Caki2 (cell line): ENCODE results near the gene UBP1. TPM values are rescaled to one million over a fixed set of nuclear protein-coding genes. Genes with fewer than 3 reads are reported as not detected.
"Not testable (repeated sequence)": the region's sequence is repeated elsewhere in the genome, so short reads cannot be mapped to it uniquely, and the experiment has no call there.

Experiments
- DNase-seq: peaks from one replicate; pipeline ENCODE4 v3.0.0-alpha.2; 2015; ENCODE audit warnings: low read depth
- in situ Hi-C: cut with HindIII; loops from 2 replicates; pipeline ENCODE4 v1.10.0; 2016; ENCODE audit warnings: low sequenced_read_pairs, low pct_unique_long_range_greater_than_20kb, mixed read lengths
- total RNA-seq: library from RNA; depleted of rRNA; stranded (reverse); fragments of >200 nt; shearing (Covaris generic); gene quantifications from 2 replicates; pipeline ENCODE4 v1.2.3, GENCODE V29; 2014; ENCODE audit warnings: low replicate concordance

Gene UBP1
- total RNA-seq, 1 experiment from 2014 or later = 25.9 TPM

- DNase-seq = no peak
- in situ Hi-C loops = no loop called here
These were observed 1.2 kb downstream of the UBP1 start for GRCh38 chr3:33438881-33439545.

- DNase-seq = peak; percentile 20
- in situ Hi-C loops = no loop called here
These were observed 1.9 kb downstream of the UBP1 start for GRCh38 chr3:33438284-33438668.

DNA sequence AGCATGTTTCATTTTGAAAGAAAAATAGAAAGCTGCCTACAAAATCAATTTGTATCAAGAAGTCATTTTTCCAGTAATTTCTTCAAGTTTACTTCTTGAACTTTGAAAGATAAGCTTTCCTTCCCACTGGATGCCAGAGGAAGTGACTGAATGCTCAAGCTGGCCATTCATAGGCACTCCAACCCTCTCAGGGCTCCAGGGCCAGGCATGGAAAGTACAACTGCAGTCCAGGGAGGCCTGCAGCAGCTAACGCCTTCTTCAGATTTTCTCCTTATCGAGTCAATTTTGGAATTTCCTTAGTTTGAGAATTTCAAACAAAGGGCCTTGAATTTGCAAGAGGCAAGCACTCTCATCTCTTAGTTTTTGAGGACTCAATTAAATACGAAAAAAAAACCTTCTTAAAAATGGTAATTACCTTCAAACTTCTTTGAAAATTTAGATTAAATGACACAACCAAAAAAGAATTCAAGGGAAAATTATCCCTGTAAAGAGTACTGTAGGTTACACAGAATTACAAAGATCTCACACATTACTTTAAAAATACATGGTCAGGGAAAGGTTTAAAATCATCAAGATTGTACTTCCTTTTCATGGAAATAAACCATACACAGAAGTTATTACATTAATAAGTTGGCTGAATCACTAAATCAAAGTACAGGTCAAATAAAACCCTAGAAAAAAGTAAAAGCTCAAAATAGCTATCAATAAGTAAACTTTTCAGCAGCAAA, 2.5 kb downstream of the UBP1 start:
- in situ Hi-C loops = no loop called here
- DNase-seq = no peak

- in situ Hi-C loops = no loop called here
- no peak for DNase-seq
These were observed 6.4 kb downstream of the UBP1 start for GRCh38 chr3:33433843-33434242.

GRCh38 chr3:33430571-33430970, 9.6 kb downstream of the UBP1 start:
- DNase-seq = no peak
- in situ Hi-C loops = no loop called here

- in situ Hi-C loops = no loop called here
- no peak for DNase-seq
These were observed 10.1 kb downstream of the UBP1 start for GRCh38 chr3:33430061-33430460.

DNA sequence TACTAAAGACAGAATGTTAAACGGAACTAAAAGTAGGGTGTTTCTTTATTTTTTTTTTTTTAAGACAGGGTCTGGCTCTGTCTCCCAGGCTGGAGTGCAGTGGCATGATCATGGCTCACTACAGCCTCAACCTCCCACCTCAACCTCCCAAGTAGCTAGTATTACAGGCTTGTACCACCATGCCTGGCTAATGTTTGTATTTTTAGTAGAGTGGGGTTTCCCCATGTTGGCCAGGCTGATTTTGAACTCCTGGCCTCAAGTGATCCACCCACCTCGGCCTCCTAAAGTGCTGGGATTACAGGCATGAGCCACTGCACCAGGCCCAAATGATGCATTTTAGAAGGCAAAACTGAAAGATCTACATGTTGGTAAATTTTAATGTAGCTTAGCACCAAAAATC, 10.9 kb downstream of the UBP1 start:
- DNase-seq, in situ Hi-C loops: not testable (repeated sequence)

DNA sequence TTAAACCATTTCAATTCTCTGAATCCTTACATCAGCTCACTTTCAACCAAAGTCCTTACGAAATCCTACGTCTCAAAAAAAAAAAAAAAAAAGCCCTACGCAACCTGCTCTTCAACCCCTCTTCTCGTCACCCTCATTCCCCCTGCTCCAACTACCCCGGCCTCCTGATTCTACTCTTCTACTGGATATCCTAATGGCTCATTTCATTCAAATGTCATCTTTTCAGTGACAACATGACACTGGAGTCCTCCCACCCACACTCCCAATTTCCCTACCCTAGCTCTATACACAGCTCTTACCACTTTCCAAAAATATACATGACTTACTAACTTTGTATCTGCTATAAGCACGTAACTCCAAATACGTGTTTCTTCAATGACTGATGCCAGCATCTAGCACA, 11.5 kb downstream of the UBP1 start:
- in situ Hi-C loops = no loop called here
- DNase-seq = no peak

- no peak for DNase-seq
- in situ Hi-C loops = no loop called here
These were observed 13.4 kb downstream of the UBP1 start for GRCh38 chr3:33426630-33427317.

GRCh38 chr3:33426068-33426467, 14.1 kb downstream of the UBP1 start:
- no peak for DNase-seq
- in situ Hi-C loops = no loop called here

GRCh38 chr3:33425453-33425852, 14.8 kb downstream of the UBP1 start:
- in situ Hi-C loops = no loop called here

DNA sequence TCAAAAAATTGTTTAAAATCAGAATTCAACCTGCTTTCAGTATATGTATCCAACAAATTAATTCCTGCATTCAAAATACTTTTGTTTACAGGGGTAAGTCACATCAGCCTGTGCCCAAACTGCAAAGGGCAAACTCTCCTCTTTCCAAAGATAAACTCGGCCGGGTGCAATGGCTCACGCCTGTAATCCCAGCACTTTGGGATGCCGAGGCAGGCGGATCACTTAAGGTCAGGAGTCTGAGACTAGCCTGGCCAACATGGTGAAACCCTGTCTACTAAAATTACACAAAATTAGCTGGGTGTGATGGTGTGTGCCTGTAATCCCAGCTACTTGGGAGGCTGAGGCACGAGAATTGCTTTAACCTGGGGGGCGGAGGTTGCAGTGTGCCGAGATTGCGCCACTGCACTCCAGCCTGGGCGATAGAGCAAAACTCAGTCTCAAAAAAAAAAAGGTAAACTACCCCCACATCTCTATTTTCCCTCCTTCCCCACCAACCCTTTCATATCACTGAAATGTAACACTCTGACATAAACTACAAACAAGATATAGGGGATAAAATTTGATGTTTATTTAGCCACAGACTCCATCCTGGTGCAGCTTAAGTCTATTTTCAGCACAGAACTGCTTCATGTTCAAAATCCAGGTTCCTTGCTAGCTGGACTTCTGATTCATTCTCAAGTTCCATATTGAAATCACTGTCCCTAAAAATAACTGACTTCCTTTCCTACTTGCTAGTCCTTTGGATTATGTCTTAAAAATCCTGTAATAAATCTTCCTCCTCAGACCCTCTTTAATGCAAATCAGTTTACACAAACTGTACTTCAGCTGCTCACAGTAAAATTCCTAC, 15.4 kb downstream of the UBP1 start:
- in situ Hi-C loops = no loop called here
- no peak for DNase-seq

More at GRCh38 chr3:33425453-33425852, 14.8 kb downstream of the UBP1 start:
- DNase-seq = no peak

DNA sequence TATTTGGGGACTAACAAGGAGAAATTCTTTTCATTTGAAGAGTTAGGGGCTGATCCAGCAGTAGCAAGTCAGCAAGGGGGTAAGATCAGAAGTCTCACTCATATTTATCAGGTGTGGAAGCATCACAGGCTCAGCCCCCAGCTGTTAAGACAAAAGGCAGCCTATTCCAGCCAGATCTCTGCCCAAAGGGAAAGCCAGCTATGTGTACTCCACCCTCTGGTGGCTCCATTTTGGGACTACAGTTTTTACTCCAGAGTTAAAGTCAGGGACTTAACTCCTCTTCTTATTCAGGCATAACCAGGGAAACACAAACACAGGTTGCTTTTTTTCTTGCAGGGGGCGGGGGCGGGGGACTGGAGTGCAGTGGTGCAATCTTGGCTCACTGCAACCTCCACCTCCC, 19.2 kb downstream of the UBP1 start:
- no peak for DNase-seq
- in situ Hi-C loops = no loop called here

DNA sequence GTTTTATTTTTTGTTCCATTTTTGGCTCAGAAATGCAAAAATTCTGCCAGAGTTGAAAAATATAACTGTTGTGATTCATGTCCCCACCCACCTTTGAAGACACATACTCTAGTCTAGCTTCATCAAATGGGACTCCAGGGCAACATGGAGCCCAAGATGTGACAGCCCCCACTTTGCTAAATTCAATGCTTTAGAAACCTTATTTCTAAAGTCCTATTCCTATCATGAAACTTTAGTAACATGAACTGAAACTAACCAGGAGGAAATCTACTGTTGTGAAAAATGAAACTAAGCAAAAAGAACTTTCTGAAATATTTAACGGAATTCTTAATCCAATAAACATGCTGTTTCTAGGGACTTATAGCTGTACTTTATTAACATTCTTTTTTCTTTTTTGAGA, 20.3 kb downstream of the UBP1 start:
- in situ Hi-C loops = no loop called here
- no peak for DNase-seq

DNA sequence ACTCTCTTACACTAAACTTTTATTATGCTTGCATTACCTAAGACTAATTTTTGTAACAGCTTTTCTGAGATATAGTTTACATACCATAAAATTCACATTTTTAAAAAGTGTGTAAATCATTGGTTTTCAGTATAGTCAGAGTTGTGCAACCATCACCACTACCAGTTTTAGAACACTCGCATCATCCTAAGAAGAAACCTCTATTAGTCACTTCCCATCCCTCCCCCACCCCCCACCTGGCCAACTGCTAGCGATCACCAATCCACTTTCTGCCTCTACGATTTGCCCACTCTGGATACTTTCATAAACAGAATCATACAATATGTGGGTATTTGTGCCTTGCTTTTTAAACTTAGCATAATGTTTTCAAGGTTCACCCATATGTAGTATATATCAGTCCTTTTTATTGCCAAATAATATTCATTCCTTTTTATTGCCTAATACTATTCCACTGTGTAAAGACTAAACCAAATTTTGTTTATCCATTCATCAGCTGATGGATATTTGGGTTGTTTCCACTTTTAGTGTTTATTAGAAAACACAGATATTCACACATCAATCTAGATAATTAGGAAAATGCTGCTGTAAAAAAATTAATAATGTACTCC, 23.0 kb downstream of the UBP1 start:
- no peak for DNase-seq
- in situ Hi-C loops = no loop called here

DNA sequence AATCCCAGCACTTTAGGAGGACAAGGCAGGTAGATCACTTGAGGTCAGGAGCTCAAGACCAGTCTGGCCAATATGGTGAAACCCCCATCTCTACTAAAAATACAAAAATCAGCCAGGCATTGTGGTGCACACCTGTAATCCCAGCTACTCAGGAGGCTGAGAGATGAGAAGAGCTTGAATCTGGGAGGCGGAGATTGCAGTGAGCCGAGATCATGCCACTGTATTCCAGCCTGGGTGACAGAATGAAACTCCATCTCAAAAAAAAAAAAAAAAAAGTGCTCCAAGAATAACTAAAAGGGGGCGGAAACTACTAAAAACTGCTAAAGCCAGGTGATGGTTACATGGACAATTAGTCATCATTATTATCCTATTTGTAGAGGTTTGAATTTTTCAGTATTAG, 29.4 kb downstream of the UBP1 start:
- DNase-seq, in situ Hi-C loops: not testable (repeated sequence)

DNA sequence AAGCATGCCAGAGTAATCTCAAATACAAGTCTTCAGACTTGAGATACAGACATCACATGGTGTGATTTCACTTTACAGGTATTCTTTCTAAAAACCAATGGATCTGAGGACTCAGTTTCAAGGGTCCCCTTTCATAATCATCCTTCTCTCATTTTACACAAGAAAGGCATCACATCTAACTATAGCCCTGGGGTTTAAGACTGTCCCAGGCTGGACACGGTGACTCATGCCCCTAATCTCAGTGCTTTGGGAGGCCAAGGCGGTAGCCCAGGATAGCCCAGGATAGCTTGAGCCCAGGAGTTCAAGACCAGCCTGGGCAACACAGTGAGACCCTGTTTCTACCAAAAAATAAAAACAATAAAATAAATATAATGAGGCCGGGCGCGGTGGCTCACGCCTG, 36.4 kb downstream of the UBP1 start:
- DNase-seq = no peak
- in situ Hi-C loops = no loop called here

DNA sequence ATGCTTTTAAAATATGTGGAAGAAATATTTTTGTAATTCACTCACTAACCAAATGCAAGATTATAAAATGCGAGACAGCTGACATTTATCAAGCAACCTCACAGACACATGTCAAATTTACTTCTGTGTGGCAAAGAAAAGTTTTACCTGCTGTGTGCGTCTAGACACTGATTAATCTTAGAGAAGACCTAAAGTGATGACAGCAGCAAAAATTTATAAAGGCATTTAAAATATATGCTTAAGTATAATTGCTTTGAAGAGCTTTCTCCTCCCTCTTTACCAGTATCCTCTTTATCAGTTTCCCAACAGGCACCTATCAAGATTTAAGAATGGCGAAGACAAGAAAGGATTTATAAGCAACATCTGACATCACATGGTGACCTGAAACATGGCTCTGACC, 37.3 kb downstream of the UBP1 start:
- in situ Hi-C loops = no loop called here

More for the DNA sequence above, 37.3 kb downstream of the UBP1 start:
- no peak for DNase-seq
